IMR-90 (cell line): ENCODE measurements around the gene SLC35D1. TPM values are rescaled to one million over a fixed set of nuclear protein-coding genes. Genes with fewer than 3 reads are reported as not detected.

Source experiments
- ATAC-seq: fragments of 200-7000 bp; cut with Tn5 transposase; 2 replicates; pipeline ENCODE4 v1.9.1; 2020; ENCODE audit warnings: low read depth, mild to moderate bottlenecking, moderate library complexity
- BruUV-seq: library from RNA; stranded (reverse); fragments of 400-500 nt; replicated peaks from 2 replicates; lab custom pipeline; 2021; lab: Mats Ljungman, UMichigan
- CTCF ChIA-PET: fragments of 300-600 bp; formaldehyde crosslinking; extraction: SDS; loops from one replicate; lab custom pipeline; 2021; ENCODE audit warnings: antibody characterized with exemption; lab: Yijun Ruan, JAX
- POLR2A ChIA-PET: fragments of 300-600 bp; sonication (Branson Sonifier 250); formaldehyde crosslinking; loops from one replicate; lab custom pipeline; 2022; ENCODE audit warnings: antibody characterized with exemption; ENCODE audit not compliant: unreplicated experiment; lab: Charles Lee
- DNase-seq: peaks from one replicate; pipeline ENCODE4 v3.0.0; 2013
- H2AFZ ChIP-seq: replicated peaks from 2 replicates; pipeline ENCODE3; 2013; ENCODE audit warnings: low read length, mild to moderate bottlenecking; ENCODE audit not compliant: poor library complexity
- H2AK5ac ChIP-seq: 2 replicates; pipeline ENCODE4 v1.6.1; 2013; ENCODE audit warnings: low read depth, low read length, inconsistent platforms
- H2AK9ac ChIP-seq: replicated peaks from 2 replicates; pipeline ENCODE3; 2013; ENCODE audit warnings: mild to moderate bottlenecking, low read depth, low read length, moderate library complexity; ENCODE audit not compliant: poor library complexity
- H2BK120ac ChIP-seq: 2 replicates; pipeline ENCODE4 v1.6.1; 2013; ENCODE audit warnings: low read depth, low read length, inconsistent platforms
- H2BK15ac ChIP-seq: 3 replicates; pipeline ENCODE4 v1.6.1; 2013; ENCODE audit warnings: low read depth, low read length, inconsistent platforms
- H2BK20ac ChIP-seq: 2 replicates; pipeline ENCODE4 v1.6.1; 2013; ENCODE audit warnings: low read depth, mild to moderate bottlenecking, inconsistent platforms, low read length, moderate library complexity
- H2BK5ac ChIP-seq: 2 replicates; pipeline ENCODE4 v1.6.1; 2013; ENCODE audit warnings: mild to moderate bottlenecking, low read depth, low read length, inconsistent platforms; ENCODE audit not compliant: poor library complexity, severe bottlenecking
- H3K14ac ChIP-seq: replicated peaks from 2 replicates; pipeline ENCODE4 v1.6.1; 2013; ENCODE audit warnings: low read depth, low read length, inconsistent platforms
- H3K18ac ChIP-seq: 2 replicates; pipeline ENCODE4 v1.6.1; 2013; ENCODE audit warnings: low read depth, low read length, control low read depth
- H3K23ac ChIP-seq: 2 replicates; pipeline ENCODE4 v1.6.1; 2013; ENCODE audit warnings: low read depth, low read length, inconsistent platforms
- H3K27ac ChIP-seq: 2 replicates; pipeline ENCODE4 v1.5.1; 2013; ENCODE audit warnings: mild to moderate bottlenecking, control low read depth, low read length; ENCODE audit not compliant: insufficient read depth
- H3K27me3 ChIP-seq: 2 replicates; pipeline ENCODE4 v1.6.1; 2013; ENCODE audit warnings: low read length; ENCODE audit not compliant: control insufficient read depth, insufficient read depth
- H3K36me3 ChIP-seq: 2 replicates; pipeline ENCODE4 v1.6.1; 2013; ENCODE audit warnings: low read length, mixed read lengths; ENCODE audit not compliant: control insufficient read depth, insufficient read depth
- H3K4ac ChIP-seq: 2 replicates; pipeline ENCODE4 v1.6.1; 2013; ENCODE audit warnings: low read depth, low read length, inconsistent platforms
- H3K4me1 ChIP-seq: 2 replicates; pipeline ENCODE4 v1.6.1; 2013; ENCODE audit warnings: low read length, mixed read lengths; ENCODE audit not compliant: control insufficient read depth, insufficient read depth
- H3K4me2 ChIP-seq: 2 replicates; pipeline ENCODE4 v1.6.1; 2013; ENCODE audit warnings: low read depth, mild to moderate bottlenecking, control low read depth, low read length, moderate library complexity
- H3K4me3 ChIP-seq: 2 replicates; pipeline ENCODE4 v1.5.1; 2013; ENCODE audit warnings: low read depth, mild to moderate bottlenecking, control low read depth, low read length, moderate library complexity; ENCODE audit not compliant: insufficient read depth
- H3K56ac ChIP-seq: 2 replicates; pipeline ENCODE4 v1.6.1; 2013; ENCODE audit warnings: low read length, inconsistent platforms; ENCODE audit not compliant: insufficient read depth; ENCODE audit errors: extremely low read depth
- H3K79me1 ChIP-seq, 2 experiments: 2 replicates each; pipeline ENCODE4 v1.6.1; 2013; ENCODE audit warnings: low read length in 2 of 2, inconsistent platforms in 1 of 2, low read depth in 1 of 2
- H3K9ac ChIP-seq: 2 replicates; pipeline ENCODE4 v1.6.1; 2013; ENCODE audit warnings: low read depth, low read length, control low read depth
- H3K9me1 ChIP-seq: 2 replicates; pipeline ENCODE4 v1.6.1; 2013; ENCODE audit warnings: low read length, inconsistent platforms; ENCODE audit not compliant: insufficient read depth
- H3K9me3 ChIP-seq: 2 replicates; pipeline ENCODE4 v1.6.1; 2013; ENCODE audit warnings: low read length; ENCODE audit not compliant: control insufficient read depth, insufficient read depth
- H4K20me1 ChIP-seq: 2 replicates; pipeline ENCODE4 v1.6.1; 2013; ENCODE audit warnings: low read length, inconsistent platforms; ENCODE audit not compliant: insufficient read depth
- H4K5ac ChIP-seq: 2 replicates; pipeline ENCODE4 v1.6.1; 2013; ENCODE audit warnings: mild to moderate bottlenecking, low read depth, low read length, control low read depth
- H4K8ac ChIP-seq, 2 experiments: 2 replicates each; pipeline ENCODE4 v1.6.1; 2013; ENCODE audit warnings: low read depth in 2 of 2, low read length in 2 of 2, control low read depth in 1 of 2, inconsistent platforms in 1 of 2
- H4K91ac ChIP-seq: 2 replicates; pipeline ENCODE4 v1.6.1; 2013; ENCODE audit warnings: low read depth, low read length, inconsistent platforms; ENCODE audit not compliant: insufficient read depth
- BHLHE40 ChIP-seq: fragments of 150-350 bp; IDR thresholded peaks from 2 replicates; pipeline ENCODE4 v1.6.1; 2016; ENCODE audit warnings: mild to moderate bottlenecking, low read depth, low read length
- MAZ ChIP-seq: IDR thresholded peaks from 2 replicates; pipeline ENCODE4 v1.6.1; 2012; ENCODE audit warnings: low read depth, mild to moderate bottlenecking, low read length, improper control_type of control experiment, moderate library complexity, borderline replicate concordance
- NFE2L2 ChIP-seq: fragments of 150-350 bp; IDR thresholded peaks from 2 replicates; pipeline ENCODE4 v1.6.1; 2016; ENCODE audit warnings: low read depth, mild to moderate bottlenecking, low read length
- RCOR1 ChIP-seq: IDR thresholded peaks from 2 replicates; pipeline ENCODE4 v1.6.1; 2012; ENCODE audit warnings: mild to moderate bottlenecking, low read length, improper control_type of control experiment; ENCODE audit not compliant: insufficient replicate concordance
- RFX5 ChIP-seq: IDR thresholded peaks from 2 replicates; pipeline ENCODE4 v1.8.0; 2012; ENCODE audit warnings: low read depth, mild to moderate bottlenecking, low read length, moderate library complexity
- SMC3 ChIP-seq: fragments of 150-350 bp; IDR thresholded peaks from 2 replicates; pipeline ENCODE4 v1.6.1; 2016; ENCODE audit warnings: low read depth, mild to moderate bottlenecking, antibody characterized with exemption, low read length, moderate library complexity
- WGBS, 2 experiments: methylation state at CpG; one replicate each; pipeline versions ENCODE4 v1.1.5 to v1.1.7; 2013; ENCODE audit warnings: missing lambda C conversion rate in 2 of 2; ENCODE audit not compliant: insufficient read length in 1 of 2; ENCODE audit errors: extremely low coverage in 2 of 2; 5-methylcytosine and 5-hydroxymethylcytosine counted together
- dilution Hi-C: fragments of 300-500 bp; cut with HindIII; formaldehyde crosslinking; loops from one replicate; pipeline ENCODE4 v1.14.3; 2018; ENCODE audit warnings: low sequenced_read_pairs; ENCODE audit not compliant: unreplicated experiment
- in situ Hi-C: fragments of 300-500 bp; cut with MboI; formaldehyde crosslinking; loops from 3 replicates; pipeline ENCODE4 v1.14.3; 2019; ENCODE audit warnings: low sequenced_read_pairs, inconsistent platforms, mixed read lengths
- intact Hi-C: fragments of 100-400 bp; cut with micrococcal nuclease; formaldehyde crosslinking; loops from 2 replicates; pipeline ENCODE4 v1.10.0; 2022
- polyA plus RNA-seq, 3 experiments: library from polyadenylated mRNA; depleted of rRNA; stranded (reverse); fragments of >200 nt; gene quantifications; 2 replicates each; pipeline ENCODE4 v1.2.3, GENCODE V29; 2012; ENCODE audit warnings: low replicate concordance in 1 of 3
- total RNA-seq: library from RNA; depleted of rRNA; stranded (reverse); fragments of >200 nt; gene quantifications from 2 replicates; pipeline ENCODE4 v1.2.3, GENCODE V29; 2012
- TF ChIP-seq, protein P1 (sequence below): fragments of 150-350 bp; IDR thresholded peaks from 2 replicates; pipeline ENCODE4 v1.6.1; 2017; ENCODE audit warnings: mild to moderate bottlenecking, antibody characterized with exemption, low read length, low read depth
- TF ChIP-seq, protein P2 (sequence below): fragments of 150-350 bp; IDR thresholded peaks from 2 replicates; pipeline ENCODE4 v1.6.1; 2016; ENCODE audit warnings: low read depth, mild to moderate bottlenecking, low read length, moderate library complexity, borderline replicate concordance
- TF ChIP-seq, protein P3 (sequence below): conservative IDR thresholded peaks from 2 replicates; pipeline ENCODE4 v1.5.1; 2012; ENCODE audit warnings: mild to moderate bottlenecking, low read depth, low read length, improper control_type of control experiment

SLC35D1 gene
- total and polyA plus RNA-seq, 2 of the 4 experiments (the other 2 are of a cell fraction), result 7.2 to 16.3 TPM

DNA sequence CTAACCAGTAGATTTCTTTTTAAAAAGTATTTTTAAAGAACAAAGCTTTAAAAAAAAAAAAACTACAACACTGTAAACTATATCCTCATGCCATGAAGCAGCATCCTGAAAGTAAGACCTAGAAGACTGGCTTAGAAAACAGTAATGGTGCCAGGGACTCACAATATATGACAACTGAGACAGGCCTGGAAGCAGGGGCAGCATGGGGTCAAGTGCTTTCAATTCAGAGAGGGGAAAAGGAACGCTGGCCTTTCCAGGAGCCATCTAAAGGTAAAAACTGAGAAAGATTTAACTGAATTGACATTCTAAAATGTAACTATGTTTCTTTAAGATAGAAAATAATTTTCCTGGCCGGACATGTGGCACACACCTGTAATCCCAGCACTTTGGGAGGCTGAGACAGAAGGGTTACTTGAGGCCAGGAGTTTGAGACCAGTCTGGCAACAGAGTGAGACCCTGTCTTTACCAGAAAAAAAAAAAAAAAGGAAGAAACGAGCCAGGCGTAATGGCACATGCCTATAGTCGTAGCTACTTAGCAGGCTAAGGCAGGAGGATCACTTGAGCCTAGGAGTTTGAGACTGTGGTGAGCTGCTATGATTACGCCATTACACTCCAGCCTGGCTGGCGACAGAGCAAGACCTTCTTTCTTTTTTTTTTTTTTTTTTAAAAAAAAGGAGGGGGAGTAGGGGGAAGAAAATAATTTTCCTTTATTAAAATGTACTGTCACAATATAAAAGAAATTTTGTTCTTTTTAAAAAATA, 54.1 kb downstream of the SLC35D1 start:
- Histone ChIP-seq H2BK20ac (no peak overlapping the region), H3K18ac (no peak overlapping the region), H4K5ac (no peak overlapping the region), H3K14ac (no peak overlapping the region), H2BK120ac (no peak overlapping the region), H2BK15ac (no peak overlapping the region), H3K9ac (no peak overlapping the region), H3K4me1 (no peaks in the 10 kb centered on the region), H3K23ac (no peak overlapping the region), H4K8ac (no peak overlapping the region), H2AFZ (no peak overlapping the region), H4K91ac (no peak overlapping the region), H3K4ac (no peak overlapping the region), H3K27ac (no peak overlapping the region), H3K36me3 (peaks cover 19% of the 10 kb centered on the region), H2AK9ac (no peak overlapping the region), H3K27me3 (no peaks in the 10 kb centered on the region), H2AK5ac (no peak overlapping the region), H3K9me1 (peaks cover 3% of the 10 kb centered on the region), H3K9me3 (no peaks in the 10 kb centered on the region), H3K79me1 (peaks cover 6 to 28% of the 10 kb centered on the region in 2 experiments), H3K56ac (no peak overlapping the region), H2BK5ac (no peak overlapping the region), H3K4me3 (no peak overlapping the region), H4K20me1 (no peaks in the 10 kb centered on the region), H3K4me2 (no peak overlapping the region)
- no peak for TF ChIP-seq BHLHE40
- TF ChIP-seq, protein P1, sequence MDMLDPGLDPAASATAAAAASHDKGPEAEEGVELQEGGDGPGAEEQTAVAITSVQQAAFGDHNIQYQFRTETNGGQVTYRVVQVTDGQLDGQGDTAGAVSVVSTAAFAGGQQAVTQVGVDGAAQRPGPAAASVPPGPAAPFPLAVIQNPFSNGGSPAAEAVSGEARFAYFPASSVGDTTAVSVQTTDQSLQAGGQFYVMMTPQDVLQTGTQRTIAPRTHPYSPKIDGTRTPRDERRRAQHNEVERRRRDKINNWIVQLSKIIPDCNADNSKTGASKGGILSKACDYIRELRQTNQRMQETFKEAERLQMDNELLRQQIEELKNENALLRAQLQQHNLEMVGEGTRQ, result no peak
- no peak for TF ChIP-seq MAZ
- TF ChIP-seq RCOR1, result no peak
- no peak for TF ChIP-seq NFE2L2
- TF ChIP-seq, protein P2, sequence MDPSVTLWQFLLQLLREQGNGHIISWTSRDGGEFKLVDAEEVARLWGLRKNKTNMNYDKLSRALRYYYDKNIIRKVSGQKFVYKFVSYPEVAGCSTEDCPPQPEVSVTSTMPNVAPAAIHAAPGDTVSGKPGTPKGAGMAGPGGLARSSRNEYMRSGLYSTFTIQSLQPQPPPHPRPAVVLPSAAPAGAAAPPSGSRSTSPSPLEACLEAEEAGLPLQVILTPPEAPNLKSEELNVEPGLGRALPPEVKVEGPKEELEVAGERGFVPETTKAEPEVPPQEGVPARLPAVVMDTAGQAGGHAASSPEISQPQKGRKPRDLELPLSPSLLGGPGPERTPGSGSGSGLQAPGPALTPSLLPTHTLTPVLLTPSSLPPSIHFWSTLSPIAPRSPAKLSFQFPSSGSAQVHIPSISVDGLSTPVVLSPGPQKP, result no peak
- TF ChIP-seq, protein P3, sequence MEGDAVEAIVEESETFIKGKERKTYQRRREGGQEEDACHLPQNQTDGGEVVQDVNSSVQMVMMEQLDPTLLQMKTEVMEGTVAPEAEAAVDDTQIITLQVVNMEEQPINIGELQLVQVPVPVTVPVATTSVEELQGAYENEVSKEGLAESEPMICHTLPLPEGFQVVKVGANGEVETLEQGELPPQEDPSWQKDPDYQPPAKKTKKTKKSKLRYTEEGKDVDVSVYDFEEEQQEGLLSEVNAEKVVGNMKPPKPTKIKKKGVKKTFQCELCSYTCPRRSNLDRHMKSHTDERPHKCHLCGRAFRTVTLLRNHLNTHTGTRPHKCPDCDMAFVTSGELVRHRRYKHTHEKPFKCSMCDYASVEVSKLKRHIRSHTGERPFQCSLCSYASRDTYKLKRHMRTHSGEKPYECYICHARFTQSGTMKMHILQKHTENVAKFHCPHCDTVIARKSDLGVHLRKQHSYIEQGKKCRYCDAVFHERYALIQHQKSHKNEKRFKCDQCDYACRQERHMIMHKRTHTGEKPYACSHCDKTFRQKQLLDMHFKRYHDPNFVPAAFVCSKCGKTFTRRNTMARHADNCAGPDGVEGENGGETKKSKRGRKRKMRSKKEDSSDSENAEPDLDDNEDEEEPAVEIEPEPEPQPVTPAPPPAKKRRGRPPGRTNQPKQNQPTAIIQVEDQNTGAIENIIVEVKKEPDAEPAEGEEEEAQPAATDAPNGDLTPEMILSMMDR, result no peak
- no peak for TF ChIP-seq RFX5
- no peak for TF ChIP-seq SMC3
- intact Hi-C loops, result loop anchor here (1.0 to 5.0 kb wide), 3 partner anchors 149 to 502 kb away; no protein-coding TSS in a partner anchor
- no CpG with 5 or more reads among the region's 7 CpGs for WGBS, 2 experiments
- ATAC-seq (no peak), DNase-seq (no peak)
- ChIA-PET CTCF (interaction anchor here (0.7 to 1.1 kb wide), 2 partner anchors 149 to 167 kb away, joined by 4 to 7 read pairs; no protein-coding TSS in a partner anchor), POLR2A (interaction anchor here (0.7 kb wide), 1 partner anchor 213 kb away, joined by 14 read pairs; no protein-coding TSS in a partner anchor)
- in situ Hi-C loops, result loop anchor here (5.0 kb wide), 1 partner anchor 147 kb away; no protein-coding TSS in a partner anchor
- dilution Hi-C loops, result no loop called here
- BruUV-seq, result no TSS peak
